HG03469 (cell line): ENCODE results near the gene TMCC3.

Experiments used
- ATAC-seq: cut with Tn5 transposase; IDR thresholded peaks from one replicate; pipeline ENCODE4 v1.9.1; 2021; ENCODE audit warnings: mild to moderate bottlenecking, moderate library complexity, moderate number of reproducible peaks; ENCODE audit not compliant: unreplicated experiment

The TMCC3 gene

DNA sequence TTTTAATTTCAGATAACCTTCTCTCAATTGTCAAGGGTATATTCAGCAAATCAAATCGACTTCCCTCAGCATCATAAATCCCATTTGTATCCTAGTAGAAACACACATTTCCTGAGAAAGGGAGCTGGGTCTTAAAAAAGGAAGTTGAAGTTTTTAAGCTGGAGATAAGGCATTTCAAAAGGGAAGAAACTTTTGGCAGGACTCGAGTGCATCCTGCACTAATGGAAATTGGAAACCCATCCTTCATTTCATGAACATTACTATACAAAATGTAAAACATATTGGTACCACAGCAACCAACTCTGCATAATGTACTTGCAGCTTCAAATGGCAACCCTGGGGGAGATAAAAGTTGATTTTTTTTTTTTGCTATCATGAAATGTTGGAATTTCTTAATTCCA lies 23.7 kb upstream of the TMCC3 start:
- ATAC-seq, result no peak

DNA sequence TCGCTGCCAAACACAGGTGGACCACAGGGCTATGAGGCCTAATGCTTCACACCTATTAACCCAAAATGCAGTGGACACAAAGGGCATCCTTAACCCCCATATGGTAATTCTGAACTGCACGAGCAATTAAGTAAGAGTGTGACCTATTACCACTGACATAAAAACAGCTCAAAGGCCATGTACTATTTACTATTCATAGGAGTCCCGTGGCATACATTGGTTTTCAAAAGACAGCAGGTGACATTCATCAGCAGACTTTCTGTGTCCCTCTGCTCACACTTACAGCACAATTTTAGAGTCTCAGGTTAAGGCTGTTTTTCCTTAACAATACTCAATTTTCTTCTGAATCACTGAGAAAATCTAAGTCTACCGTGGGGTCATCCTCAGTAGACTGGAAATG lies 23.1 kb upstream of the TMCC3 start:
- no peak for ATAC-seq

DNA sequence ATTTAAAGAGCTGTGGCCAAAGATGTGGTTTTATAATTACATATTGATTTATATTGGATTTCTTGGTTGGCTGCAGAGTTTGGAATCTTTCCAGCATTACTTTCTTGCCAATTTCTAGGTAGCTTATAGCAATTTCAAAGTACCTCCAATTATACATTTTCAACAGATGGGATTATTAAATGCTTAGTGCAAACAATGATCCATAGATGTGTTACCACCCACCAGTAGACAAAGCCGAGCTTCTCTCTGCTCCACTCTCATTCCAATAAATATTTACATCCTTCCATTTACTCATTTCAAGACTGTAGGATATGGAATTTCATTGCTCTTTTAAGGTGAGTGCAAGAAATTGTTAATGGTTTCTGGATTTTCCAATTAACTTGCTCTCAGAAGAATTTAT lies 21.6 kb upstream of the TMCC3 start:
- ATAC-seq, result no peak

DNA sequence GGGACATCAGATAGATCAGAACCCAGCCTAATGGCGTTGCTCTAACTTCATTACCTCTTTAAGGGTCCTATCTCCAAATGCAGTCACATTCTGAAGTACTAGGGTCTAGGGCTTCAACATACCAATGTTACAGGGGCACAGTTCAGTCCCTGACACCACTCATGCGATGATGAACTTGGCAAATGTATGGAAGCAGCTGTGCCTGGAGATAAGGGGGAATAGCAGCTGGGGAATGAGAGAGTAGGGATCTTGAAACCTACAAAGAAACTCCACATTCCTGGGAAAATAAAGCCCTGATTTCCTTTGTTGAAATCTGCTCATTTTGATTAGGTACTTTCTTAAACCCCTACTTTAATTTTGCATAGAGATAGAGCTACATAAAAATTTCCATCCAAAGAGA lies 20.5 kb upstream of the TMCC3 start:
- no peak for ATAC-seq

DNA sequence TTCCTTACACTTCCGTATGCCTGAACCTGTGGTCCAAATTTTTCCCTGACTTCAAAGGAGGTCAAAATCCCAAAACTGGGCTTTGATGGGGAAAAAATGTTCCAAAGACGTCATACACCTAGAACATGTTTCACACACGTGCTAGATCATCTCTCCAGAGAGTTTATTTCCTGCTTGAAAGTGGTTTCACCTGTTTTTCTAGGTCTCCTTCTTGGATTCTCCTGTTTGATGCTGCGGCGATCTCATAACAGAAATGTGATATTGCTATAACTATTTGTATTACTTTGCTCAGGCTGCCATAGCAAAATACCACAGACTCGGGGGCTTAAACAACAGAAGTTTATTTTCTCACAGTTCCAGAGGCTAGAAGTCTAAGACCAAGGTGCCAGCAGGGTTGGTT lies 19.7 kb upstream of the TMCC3 start:
- no peak for ATAC-seq

DNA sequence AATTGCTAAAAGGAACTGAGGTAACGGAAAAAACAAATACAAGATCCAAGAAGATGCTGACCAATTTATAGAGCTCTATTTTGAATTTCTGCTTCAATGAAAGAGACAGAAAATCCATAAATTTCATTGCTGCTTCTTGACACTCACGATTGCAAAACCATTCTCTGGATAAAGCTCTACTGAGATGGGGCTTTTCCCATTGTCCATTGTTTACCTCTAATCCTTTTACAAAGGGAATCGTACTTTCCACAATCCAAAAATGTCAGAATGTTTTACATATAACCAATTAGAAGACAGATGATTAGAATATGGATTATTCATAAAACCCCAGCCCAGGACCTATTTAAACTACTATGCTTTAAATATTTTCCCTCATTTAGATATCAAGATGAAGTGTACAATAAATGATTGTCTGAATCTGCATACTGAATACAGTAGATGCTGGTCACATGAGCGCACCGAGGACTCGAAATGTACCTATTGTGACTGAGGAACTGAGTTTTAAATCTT lies 16.7 kb upstream of the TMCC3 start:
- ATAC-seq, result no peak

DNA sequence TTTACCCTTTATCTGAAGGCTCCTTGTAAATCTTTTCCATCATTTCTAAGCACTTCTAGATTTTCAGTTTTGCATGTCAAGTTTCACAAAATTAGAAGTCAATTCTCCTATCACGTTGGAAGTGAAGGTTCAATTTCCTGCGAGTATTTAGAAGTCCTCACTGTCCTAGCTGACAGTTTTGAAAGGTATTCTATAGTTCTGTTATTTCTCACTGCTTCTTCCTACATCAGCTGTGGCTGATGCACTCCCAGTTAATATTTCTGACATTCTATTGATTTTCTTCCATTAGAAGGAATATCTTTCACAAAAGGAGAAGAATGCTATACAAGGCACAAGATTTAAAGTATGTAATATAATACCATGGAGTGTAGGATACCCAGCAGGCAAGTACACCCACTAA lies 15.8 kb upstream of the TMCC3 start:
- ATAC-seq, result no peak

DNA sequence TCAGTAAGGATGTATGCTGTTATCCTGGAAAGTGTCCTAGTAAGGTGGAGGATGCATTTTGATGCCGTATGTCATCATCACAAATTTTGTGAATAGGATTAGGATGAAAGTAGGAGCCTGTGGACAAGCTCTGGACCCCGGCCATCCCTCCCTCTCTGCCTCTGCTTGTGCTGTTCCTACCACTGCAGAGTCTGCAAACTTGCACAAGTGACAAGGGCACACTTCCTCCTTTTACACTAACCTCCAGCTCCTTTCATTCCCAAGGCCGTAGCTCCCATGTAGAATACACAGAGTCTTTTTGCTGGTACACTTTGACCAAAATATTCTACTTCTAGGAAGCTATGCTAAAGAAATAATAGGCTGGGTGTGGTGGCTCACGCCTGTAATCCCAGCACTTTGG lies 13.3 kb upstream of the TMCC3 start:
- ATAC-seq, result no peak

DNA sequence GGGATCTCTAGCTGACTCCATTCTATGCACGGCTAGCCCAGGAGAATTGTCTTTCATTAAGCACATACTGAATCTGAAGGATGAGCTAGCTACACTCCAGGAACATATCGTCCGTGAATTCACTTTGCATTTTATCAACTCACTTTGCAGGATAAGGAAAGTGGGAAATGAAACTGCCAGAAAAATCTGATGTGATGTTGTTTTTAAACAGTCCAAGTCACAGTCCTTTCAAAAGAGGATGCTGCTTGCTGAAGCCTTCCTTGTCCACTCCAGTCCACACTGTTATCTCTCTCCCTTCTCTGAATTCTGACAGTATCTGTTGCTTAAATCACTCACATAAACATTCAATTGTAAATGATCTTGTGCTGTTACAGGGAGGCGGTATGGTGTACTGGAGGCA lies 12.7 kb upstream of the TMCC3 start:
- no peak for ATAC-seq

DNA sequence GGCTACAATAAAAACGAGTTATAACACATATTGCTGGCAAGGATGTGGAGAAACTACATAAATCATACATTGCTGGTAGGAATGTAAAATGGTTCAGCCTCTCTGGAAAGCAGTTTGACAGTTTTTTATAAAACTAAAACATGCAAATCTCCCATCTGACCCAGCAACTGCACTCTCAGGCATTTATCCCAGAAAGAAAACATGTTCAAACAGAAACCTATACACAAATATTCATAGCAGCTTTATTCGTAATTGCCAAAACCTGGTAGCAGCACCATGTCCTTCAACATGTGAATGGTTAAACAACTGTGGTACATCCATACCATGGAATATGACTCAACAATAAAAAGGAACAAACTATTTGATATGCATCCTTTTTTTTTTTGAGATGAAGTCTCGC lies 10.1 kb upstream of the TMCC3 start:
- no peak for ATAC-seq

DNA sequence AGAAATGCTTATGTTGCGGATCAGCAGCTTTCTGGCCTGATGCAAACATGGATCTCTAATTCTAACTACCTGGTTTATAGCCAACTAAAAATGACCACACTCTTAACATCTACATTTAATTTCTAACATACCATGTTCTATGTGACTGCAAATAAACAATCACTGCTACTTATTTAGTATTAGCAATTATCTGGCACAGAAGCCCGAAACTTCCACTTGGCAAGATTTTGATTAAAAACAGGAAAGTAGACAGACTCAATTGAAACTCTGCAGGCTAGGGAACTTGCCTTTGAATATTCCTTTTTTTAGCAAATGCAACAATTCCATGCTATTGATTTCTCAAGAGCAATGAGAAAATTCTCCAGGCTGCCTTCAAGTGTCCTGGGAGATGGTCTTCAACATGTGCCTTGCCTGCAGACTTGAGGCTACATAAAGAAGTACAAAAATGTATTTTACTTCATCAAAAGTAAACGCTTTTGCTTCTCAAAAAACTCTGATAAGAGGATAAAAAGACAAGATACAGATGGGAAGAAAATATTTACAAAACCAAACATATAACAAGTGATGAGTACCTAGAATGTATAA lies 9.1 kb upstream of the TMCC3 start:
- no peak for ATAC-seq

DNA sequence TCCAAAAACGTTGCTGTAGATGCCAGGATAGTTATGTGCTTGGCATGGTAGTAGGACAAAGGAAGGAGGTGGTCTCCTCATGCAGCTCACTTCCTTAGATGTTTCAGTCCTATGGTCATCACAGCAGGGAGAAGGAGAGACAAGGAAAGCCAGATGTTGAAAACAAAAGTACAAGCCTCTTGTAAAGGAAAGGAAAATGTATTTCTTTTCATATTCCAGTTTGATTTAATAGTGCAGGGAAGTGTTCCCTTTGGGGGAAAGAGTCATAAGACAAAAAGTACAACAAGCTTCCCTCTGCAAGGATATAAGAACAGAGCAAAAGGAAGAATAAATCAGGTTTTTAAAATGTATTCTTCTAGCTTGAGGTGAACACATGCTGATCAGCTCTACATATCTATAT lies 8.6 kb upstream of the TMCC3 start:
- ATAC-seq, result no peak

DNA sequence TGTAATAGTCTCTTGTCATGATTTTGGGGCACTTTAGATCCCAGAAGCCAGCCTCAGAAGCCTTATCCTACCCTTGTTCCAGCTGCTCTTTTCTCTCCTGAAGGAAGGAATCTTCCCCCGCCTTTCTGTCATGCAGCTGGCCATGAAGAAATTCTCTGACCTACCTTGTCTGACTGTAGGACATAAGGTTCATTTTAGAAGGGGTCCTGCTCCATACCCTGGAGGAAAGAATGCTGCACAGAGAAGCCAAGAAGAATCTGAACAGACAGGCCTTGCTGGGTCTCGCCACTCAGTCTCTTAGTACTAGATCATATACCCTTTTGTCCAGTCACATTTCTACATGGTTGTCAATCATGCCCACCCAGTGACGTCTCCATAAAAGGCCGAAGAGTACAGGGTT lies 6.2 kb upstream of the TMCC3 start:
- no peak for ATAC-seq

DNA sequence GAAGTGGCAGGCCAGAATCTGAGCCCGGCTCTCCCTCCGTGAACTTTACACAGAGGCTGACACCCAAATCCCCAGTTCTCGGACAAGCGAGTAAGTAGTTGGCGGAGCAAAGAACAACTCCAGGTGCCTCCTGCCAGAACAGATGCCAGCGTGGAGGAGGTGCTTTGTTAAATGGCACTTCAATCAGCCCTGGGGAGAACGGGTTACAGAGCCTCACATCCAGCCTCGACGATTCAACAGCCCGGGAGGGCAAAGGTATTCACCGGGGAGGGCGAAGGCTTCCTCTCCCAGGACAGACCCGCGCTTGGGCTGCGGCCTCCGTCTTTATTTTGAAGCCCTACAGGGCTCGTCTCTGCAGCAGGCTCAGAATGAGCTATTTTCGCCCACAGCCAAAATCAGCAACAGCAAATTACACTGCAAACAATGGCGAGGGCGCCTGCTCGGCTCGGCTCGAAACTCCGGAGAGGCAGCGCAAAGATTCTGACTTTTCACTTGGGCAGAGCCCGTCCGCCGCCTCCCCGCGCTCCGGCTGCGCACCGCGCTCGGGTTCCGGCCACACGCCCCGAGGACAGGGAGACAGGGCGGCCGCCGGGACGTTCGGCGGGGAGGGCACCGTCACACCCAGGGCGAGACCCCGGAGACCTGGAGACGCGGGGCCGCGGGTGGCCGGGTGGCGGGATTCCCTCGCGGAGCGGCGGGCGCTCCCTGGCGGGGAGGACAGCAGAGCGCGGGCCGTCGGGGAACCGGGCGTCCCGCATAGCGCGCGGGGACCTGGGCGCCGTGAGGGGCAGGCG lies 811 bp downstream of the TMCC3 start:
- no peak for ATAC-seq

DNA sequence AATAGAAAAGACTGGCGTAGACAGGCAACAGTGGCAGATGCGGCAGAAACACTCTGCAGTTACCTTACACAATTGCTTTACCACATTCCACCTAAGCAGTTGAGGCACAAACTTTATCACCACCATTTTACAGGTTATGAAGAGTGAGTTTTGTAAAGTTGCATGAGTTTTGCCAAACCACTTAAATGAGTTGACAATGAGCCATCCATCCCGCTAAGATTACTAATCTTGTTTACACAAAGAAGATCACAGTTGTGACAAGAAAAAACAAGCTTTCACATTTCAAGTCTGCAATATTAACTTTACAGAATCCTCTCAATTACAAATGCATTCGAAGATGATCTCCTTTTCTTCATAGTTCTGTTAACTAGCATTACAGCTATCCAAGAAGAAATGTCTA lies 1.8 kb downstream of the TMCC3 start:
- ATAC-seq, result no peak

DNA sequence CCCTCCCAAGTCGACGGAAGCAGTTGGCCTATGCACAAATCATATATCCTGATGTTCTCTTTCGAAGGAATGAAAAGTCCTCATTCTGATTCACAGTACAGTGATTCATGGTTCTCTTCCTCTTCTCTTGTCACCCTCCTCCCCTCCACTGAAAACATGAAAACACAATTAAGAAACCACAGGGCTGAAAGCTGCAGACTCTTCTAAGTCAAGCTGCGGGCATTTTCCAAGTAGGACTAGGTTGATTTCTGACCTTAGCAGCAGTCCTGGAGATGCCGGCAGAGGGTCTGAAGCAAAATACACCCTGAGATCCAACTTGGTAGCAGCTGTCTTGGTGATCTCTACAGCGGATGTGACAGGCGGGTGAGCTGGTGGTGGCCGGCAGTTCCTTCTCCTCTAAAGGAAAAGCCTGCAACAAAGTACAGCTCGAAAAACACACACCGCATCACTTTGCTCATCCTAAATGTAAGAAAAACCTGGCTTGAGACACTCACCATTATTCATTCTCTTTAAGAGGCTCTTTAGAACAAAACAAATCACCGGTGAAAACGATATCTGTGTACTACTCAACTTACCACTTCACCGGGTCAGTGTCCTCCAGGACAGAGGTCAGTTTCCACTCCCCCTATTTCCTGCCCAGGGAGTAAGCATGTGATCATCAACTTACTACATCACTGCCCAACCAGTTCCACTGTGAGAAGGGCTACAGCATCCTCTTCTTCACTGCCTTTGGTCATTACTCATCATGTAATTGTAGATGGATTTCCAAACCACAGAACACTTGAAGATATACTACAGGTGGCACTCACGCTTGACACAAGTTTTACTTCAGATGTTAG lies 6.0 kb downstream of the TMCC3 start:
- ATAC-seq, result no peak

DNA sequence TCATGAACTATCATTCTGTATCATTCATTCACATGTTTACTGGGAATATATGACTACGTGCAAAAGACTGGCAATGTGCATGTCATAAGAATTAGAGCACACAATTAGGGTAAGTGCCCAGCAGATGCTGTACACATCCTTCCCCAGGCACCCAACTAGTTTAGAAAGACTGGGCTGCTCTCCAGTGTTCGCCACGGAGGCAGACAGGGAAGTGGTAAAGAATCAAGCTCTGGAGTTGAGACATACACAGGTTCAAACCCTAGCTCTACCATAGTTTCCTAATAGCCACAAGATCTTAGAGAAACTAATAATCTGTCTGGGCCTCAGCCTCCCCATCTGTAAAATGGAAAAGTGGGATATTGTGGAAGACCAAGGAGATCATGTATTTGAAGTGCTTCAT lies 6.8 kb downstream of the TMCC3 start:
- no peak for ATAC-seq

DNA sequence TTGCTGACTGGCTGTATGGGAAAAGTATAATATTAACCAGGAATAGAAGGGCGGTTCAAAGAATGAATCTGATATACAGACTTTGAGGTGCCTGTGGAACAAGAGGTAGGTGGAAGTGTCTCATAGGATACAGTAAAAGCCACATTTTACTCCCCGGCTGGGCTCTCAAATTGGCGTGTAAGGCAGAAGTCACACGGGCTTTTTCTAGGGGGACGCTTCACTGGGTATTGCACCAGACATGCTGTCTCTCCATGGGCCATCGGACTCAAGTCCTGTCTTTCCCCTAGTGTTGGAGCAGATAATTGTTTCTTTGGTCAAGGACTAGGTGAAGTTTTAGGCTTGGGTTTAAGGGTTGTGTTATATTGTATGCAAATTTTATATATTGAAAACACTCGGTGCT lies 9.1 kb downstream of the TMCC3 start:
- ATAC-seq, result no peak

DNA sequence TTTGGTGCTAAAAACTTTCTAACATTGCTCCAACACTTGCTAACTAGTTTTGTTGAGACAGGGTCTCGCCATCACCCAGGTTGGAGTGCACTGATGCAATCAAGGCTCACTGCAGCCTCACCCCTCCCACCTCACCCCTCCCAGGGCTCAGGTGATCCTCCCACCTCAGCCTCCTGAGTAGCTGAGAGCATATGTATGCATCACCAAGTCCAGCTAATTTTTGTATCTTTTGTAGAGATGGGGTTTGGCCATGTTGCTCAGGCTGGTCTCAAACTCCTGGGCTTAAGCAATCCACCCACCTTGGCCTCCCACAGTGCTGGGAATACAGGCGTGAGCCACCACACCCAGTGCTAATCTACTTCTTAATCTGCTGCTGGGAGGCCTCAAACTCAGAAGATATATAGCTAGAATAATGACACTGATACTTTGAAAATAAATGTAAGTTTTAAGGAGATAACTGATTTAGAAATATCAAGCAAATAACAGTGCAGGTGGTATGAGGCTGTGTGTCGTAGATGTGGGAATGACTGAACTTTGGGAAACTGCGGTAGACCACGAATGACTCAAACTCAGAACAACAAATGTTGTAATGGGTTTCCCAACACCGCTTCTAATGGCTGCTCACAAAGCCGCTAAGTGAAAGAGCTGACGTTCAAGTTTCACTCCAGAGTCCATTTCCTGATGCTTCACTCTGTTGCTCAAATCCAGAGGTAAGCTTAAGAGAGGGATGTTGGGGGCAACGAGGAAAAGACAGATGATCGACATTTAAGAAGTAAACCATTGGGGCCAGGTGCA lies 10.0 kb downstream of the TMCC3 start:
- peak; percentile 69 for ATAC-seq

DNA sequence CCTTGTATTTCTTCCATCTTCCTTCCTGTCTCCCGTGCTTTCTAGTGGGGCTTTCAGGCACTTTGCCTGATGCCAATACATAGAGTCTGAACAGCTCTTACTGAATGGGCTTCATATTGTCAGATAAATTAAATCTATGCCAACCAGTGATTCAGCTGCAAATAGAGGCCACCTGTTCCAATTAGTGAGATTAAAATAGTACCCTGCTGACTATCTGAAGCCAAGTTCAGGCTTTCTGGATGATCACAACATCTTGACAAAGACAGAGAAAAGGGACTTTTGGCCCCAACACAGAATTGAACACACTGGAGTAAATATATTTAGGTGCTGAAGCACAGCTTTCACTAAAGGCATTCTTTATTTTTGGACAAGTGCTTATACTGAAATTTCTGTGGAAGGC lies 11.8 kb downstream of the TMCC3 start:
- ATAC-seq, result no peak
